ENCODE results near the gene TANGO6. TPM values are rescaled to one million over a fixed set of nuclear protein-coding genes. Genes with fewer than 3 reads are reported as not detected.

The TANGO6 gene
- total and polyA plus RNA-seq, 2 of the 8 experiments (the other 6 are each of a cell fraction or from before 2014, with no cell fraction given) = 5.0 to 19.5 TPM

DNA sequence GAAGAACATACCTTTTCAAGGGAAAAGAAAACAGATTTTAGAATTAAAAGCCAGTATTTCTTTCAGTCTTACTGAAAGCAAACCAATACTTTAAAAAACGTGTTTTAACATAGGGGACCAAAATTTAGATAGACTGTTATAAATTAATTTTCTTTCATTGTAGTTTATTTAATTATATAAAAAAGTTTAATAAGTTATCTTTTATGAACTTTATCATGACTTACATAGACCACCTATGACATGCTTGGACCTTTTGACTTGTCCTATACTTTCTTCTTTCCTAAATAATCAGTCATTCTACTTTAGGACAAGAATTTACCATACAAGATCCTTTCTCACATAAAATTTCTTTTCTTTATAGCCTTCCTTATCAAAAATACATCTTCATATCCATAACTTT lies 160.2 kb downstream of the TANGO6 start:
- H3K36me3 ChIP-seq (ENCODE audit: control insufficient read depth in 2 of 4, insufficient read depth in 4 of 4, low read length in 3 of 4) = peaks cover 0 to 3% (median 0%) of the 10 kb centered on the region in 4 experiments; a peak in 3 of 8 replicates
- H3K4me2 ChIP-seq (ENCODE audit: insufficient read depth in 1 of 2, low read depth in 2 of 2, low read length in 2 of 2) = no peak overlapping the region
- H3K23me2 ChIP-seq (ENCODE audit: low read depth, low read length) = no peaks in the 10 kb centered on the region
- H3K4me3 ChIP-seq (ENCODE audit: extremely low read depth in 1 of 4, insufficient read depth in 2 of 4, low read depth in 3 of 4, low read length in 4 of 4) = no peak overlapping the region
- H4K5ac ChIP-seq (ENCODE audit: insufficient read length, low read depth, low read length) = no peak overlapping the region
- no peak overlapping the region for H3K27ac ChIP-seq (ENCODE audit: low read depth, low read length)
- H3K23ac ChIP-seq (ENCODE audit: insufficient read length) = no peak overlapping the region
- H3K14ac ChIP-seq (ENCODE audit: insufficient read length) = no peak overlapping the region
- no peak for DNase-seq (ENCODE audit: low read depth in 1 of 2, low spot score in 2 of 2)
- POLR2A ChIA-PET (ENCODE audit: partially characterized antibody) = no interaction called here
- H2AFZ ChIP-seq (ENCODE audit: low read length) = no peak overlapping the region
- H3K79me2 ChIP-seq (ENCODE audit: control insufficient read depth in 1 of 2, insufficient read depth in 2 of 2, low read length in 2 of 2) = no peaks in the 10 kb centered on the region
- no peaks in the 10 kb centered on the region for H3K27me3 ChIP-seq (replicated peaks in 1 of 4; ENCODE audit: control insufficient read depth in 3 of 4, extremely low read depth in 1 of 4, insufficient read depth in 3 of 4, low read length in 3 of 4)
- H2BK15ac ChIP-seq (ENCODE audit: low read length) = no peak overlapping the region
- H3K9me3 ChIP-seq (ENCODE audit: insufficient read depth in 2 of 2, low read depth in 1 of 2, low read length in 1 of 2) = peaks cover 23 to 26% of the 10 kb centered on the region in 2 experiments
- H3K4ac ChIP-seq (replicated peaks; ENCODE audit: insufficient read length, low read depth, low read length) = no peak overlapping the region
- H2BK20ac ChIP-seq (ENCODE audit: low read length) = no peak overlapping the region
- no peak overlapping the region for H3K18ac ChIP-seq (ENCODE audit: extremely low read depth, low read length)
- H3K9ac ChIP-seq (replicated peaks in 1 of 4; ENCODE audit: extremely low read depth in 1 of 4, low read depth in 3 of 4, low read length in 3 of 4) = no peak overlapping the region
- 50% methylated on average over 1 of the region's 1 CpG; no CpG with 5 or more reads in 1 of the 2 experiments for WGBS, 2 experiments (ENCODE audit: extremely low coverage in 1 of 2, insufficient coverage in 1 of 2, insufficient read length in 1 of 2, insufficient replicate concordance in 2 of 2, low coverage in 1 of 2, low lambda C conversion rate in 2 of 2, missing lambda C conversion rate in 1 of 2)
- no peak overlapping the region for H2AK5ac ChIP-seq (ENCODE audit: low read depth, low read length)
- H2BK12ac ChIP-seq (ENCODE audit: low read depth, low read length) = no peak overlapping the region
- H2BK120ac ChIP-seq (replicated peaks; ENCODE audit: low read depth, low read length) = no peak overlapping the region
- H4K8ac ChIP-seq (ENCODE audit: extremely low read depth, insufficient read depth, low read length) = no peak overlapping the region
- H4K20me1 ChIP-seq (replicated peaks in 1 of 2; ENCODE audit: control insufficient read depth in 1 of 2, insufficient read depth in 2 of 2, low read length in 2 of 2) = no peaks in the 10 kb centered on the region
- H3K56ac ChIP-seq (replicated peaks; ENCODE audit: insufficient read length, low read depth, low read length) = no peak overlapping the region
- FAIRE-seq = no peak
- no peaks in the 10 kb centered on the region for H3K4me1 ChIP-seq (replicated peaks in 1 of 4; ENCODE audit: control insufficient read depth in 3 of 4, insufficient read depth in 4 of 4, low read length in 3 of 4)
- CTCF ChIA-PET (ENCODE audit: partially characterized antibody) = interaction anchor here (0.6 kb wide), 2 partner anchors 129 to 282 kb away, joined by 3 to 4 read pairs; partner anchors contain the start of gene UTP4
- H2BK5ac ChIP-seq (ENCODE audit: low read depth, low read length) = no peak overlapping the region
- H3K79me1 ChIP-seq (ENCODE audit: low read depth, low read length) = no peaks in the 10 kb centered on the region
- no peak overlapping the region for H4K91ac ChIP-seq (replicated peaks; ENCODE audit: insufficient read length, low read length)
- TF ChIP-seq SP1 (IDR thresholded peaks at IDR 0.05; ENCODE audit: low read depth, low read length) (no peak), POLR2AphosphoS5 (IDR thresholded peaks at IDR 0.05; ENCODE audit: low read depth, low read length) (no peak), PHF8 (conservative IDR thresholded peaks at IDR 0.05; ENCODE audit: low read depth, low read length) (no peak), MAFK (IDR thresholded peaks at IDR 0.05; ENCODE audit: low read depth, low read length) (no peak), GTF2F1 (IDR thresholded peaks at IDR 0.05; ENCODE audit: borderline replicate concordance, low read depth, low read length) (no peak), BACH1 (IDR thresholded peaks at IDR 0.05; ENCODE audit: low read length) (no peak), CHD2 (IDR thresholded peaks at IDR 0.05; ENCODE audit: low read length) (no peak), EP300 (IDR thresholded peaks at IDR 0.05; ENCODE audit: borderline replicate concordance in 1 of 2, low read depth in 2 of 2, low read length in 2 of 2) (no peak), HDAC6 (IDR thresholded peaks at IDR 0.05; ENCODE audit: low read depth, low read length) (no peak), ZNF274 (IDR thresholded peaks at IDR 0.05; ENCODE audit: borderline replicate concordance, extremely low read depth, low read length) (no peak), TCF12 (IDR thresholded peaks at IDR 0.05; ENCODE audit: low read depth, low read length) (no peak), SIRT6 (IDR thresholded peaks at IDR 0.05; ENCODE audit: low read length) (no peak), CHD1 (IDR thresholded peaks at IDR 0.05; ENCODE audit: low read depth, low read length) (no peak), FOSL1 (IDR thresholded peaks at IDR 0.05; ENCODE audit: insufficient read depth, low read depth, low read length) (no peak)
